Tibial artery (tissue), 4 donors: Measurements from ENCODE around the gene APH1A.
A peak's percentile ranks its signal among the peaks of the same experiment; 100 is the strongest.

Source experiments
- DNase-seq, 2 donors: peaks; one replicate each; pipeline ENCODE4 v3.0.0-alpha.2; 2019
- H3K27ac ChIP-seq, 2 donors: fragments of 200-600 bp; sonication (generic) in 1 of 2; 1 replicate in 1 of 2; 2 replicates in 1 of 2; pipeline ENCODE4 v1.5.1; 2018 to 2019; ENCODE audit warnings: mild to moderate bottlenecking in 1 of 2
- H3K27me3 ChIP-seq, 2 donors: fragments of 200-600 bp; sonication (generic) in 1 of 2; one replicate each; pipeline versions ENCODE4 v1.5.1 to v1.6.0; 2016 to 2019
- H3K36me3 ChIP-seq, 3 donors: fragments of 200-600 bp; sonication (generic) in 2 of 3; one replicate each; pipeline ENCODE4 v1.5.1; 2016 to 2019; ENCODE audit warnings: mild to moderate bottlenecking in 2 of 3
- H3K4me1 ChIP-seq, 4 donors: fragments of 200-600 bp; sonication (generic) in 2 of 4; 1 replicate in 3 of 4; 2 replicates in 1 of 4; pipeline ENCODE4 v1.5.1; 2016 to 2019
- H3K4me3 ChIP-seq, 2 donors: fragments of 200-600 bp; sonication (generic) in 1 of 2; 1 replicate in 1 of 2; 2 replicates in 1 of 2; pipeline ENCODE4 v1.5.1; 2018 to 2019; ENCODE audit warnings: mild to moderate bottlenecking in 2 of 2
- H3K9me3 ChIP-seq, 3 donors: fragments of 200-600 bp; sonication (generic) in 1 of 3; one replicate each; pipeline ENCODE4 v1.5.1; 2016 to 2019
- intact Hi-C: fragments of 100-400 bp; cut with DNase I; formaldehyde crosslinking; loops from one replicate; pipeline ENCODE4 v1.15.0; 2023; ENCODE audit warnings: low total_unique reads
- TF ChIP-seq, protein P1 (sequence below), 2 experiments: fragments of 200-600 bp in 1 of 2; fragments of 450-650 bp in 1 of 2; IDR thresholded peaks; one replicate each; pipeline ENCODE4 v1.5.1; 2017 to 2019; ENCODE audit warnings: antibody characterized with exemption in 2 of 2, mild to moderate bottlenecking in 1 of 2, moderate library complexity in 1 of 2

The APH1A gene

DNA sequence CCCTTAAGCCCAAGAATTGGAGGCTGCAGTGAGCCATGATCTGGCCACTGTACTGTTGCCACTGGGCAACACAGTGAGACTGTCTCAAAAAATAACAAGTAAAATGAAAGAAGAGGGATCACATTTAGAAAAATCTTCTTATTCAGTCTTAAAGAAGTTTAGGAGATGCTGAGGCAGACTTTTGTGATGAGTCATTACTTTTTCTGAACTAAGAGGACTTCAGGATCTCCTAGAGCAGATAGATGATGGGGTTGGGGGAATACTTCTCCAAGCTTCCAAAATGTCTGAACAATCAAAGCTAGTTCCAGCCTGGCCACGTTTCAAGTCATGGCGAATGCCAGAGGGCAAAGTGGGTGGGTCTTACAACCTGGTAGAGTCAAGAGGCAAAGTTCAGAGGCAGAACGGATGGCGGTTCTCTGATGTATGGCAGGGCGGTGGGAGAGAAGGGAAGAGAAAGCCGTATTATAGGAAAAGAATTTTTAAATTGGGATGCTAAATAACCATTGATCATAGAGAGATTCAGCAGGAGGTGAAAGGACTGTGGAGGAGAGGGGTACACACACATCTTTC lies 11.4 kb upstream of the APH1A start:
- Histone ChIP-seq H3K4me3 (no peak overlapping the region), H3K9me3 (no peaks in the 10 kb centered on the region), H3K4me1 (peaks cover 0 to 28% (median 23%) of the 10 kb centered on the region in 4 donors), H3K27me3 (no peaks in the 10 kb centered on the region), H3K27ac (peak overlapping the region; percentile 79 to 89), H3K36me3 (peaks cover 0 to 13% (median 2%) of the 10 kb centered on the region in 3 donors)
- intact Hi-C loops: no loop called here
- DNase-seq: peak in 1 of 2 donors; percentile 62
- TF ChIP-seq, protein P1, sequence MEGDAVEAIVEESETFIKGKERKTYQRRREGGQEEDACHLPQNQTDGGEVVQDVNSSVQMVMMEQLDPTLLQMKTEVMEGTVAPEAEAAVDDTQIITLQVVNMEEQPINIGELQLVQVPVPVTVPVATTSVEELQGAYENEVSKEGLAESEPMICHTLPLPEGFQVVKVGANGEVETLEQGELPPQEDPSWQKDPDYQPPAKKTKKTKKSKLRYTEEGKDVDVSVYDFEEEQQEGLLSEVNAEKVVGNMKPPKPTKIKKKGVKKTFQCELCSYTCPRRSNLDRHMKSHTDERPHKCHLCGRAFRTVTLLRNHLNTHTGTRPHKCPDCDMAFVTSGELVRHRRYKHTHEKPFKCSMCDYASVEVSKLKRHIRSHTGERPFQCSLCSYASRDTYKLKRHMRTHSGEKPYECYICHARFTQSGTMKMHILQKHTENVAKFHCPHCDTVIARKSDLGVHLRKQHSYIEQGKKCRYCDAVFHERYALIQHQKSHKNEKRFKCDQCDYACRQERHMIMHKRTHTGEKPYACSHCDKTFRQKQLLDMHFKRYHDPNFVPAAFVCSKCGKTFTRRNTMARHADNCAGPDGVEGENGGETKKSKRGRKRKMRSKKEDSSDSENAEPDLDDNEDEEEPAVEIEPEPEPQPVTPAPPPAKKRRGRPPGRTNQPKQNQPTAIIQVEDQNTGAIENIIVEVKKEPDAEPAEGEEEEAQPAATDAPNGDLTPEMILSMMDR (IDR thresholded peaks at IDR 0.05): no peak

DNA sequence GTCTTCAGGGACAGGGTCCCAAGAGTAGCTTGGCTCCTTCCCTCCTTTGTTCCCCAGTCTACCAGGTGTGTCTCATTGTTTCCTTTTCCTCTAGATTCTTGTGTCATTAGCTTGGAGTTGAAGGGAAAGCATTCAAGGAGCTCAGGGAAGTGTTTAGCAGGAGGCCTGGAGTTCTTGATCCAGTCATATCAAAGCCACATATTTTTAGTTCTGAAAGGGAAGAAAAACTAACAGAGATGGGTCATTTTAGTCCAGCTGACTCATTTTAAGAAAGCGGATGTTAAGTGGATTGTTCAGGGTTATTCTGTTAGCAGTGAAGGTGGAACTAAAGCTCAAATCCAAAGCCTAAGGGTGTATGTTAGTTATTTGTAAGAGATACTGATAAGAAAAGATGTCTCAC lies 4.5 kb upstream of the APH1A start:
- Histone ChIP-seq H3K9me3 (no peaks in the 10 kb centered on the region), H3K4me3 (peak overlapping the region; percentile 35 to 50), H3K27ac (peak overlapping the region; percentile 70 to 79), H3K27me3 (no peaks in the 10 kb centered on the region), H3K4me1 (peaks cover 0 to 31% (median 16%) of the 10 kb centered on the region in 4 donors), H3K36me3 (no peaks in the 10 kb centered on the region)
- DNase-seq: no peak
- intact Hi-C loops: no loop called here
- TF ChIP-seq, protein P1 (IDR thresholded peaks at IDR 0.05): no peak

DNA sequence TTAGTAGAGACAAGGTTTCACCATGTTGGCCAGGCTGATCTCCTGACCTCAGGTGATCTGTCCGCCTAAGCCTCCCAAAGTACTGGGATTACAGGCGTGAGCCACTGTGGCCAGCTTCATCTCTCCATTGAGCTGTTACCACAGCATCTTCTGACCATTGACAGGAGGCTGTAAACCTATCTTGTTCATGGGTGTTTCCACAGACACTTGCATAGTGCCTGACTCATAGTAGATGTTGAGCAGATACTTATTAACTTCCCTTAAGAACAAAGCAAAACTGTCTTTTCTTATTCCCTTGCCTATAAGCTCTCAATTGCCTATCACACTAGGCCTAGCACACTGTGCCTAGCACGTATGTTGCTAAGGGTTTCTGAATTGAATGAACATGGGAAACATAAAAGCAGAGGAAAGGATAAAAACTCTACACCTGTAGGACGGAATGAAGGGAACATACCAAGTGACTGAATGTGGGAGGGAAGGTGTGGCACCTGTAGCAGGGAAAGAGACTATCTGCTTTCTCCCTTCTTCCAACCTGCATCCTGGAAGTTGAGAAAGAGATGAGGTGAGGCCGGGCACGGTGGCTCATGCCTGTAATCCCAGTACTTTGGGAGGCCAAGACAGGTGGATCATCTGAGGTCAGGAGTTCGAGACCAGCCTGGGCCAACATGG lies 2.6 kb upstream of the APH1A start:
- Histone ChIP-seq H3K4me1 (peaks cover 0 to 45% (median 31%) of the 10 kb centered on the region in 4 donors), H3K36me3 (peaks cover 2 to 9% (median 7%) of the 10 kb centered on the region in 3 donors), H3K27ac (peak overlapping the region; percentile 70 to 79), H3K27me3 (no peaks in the 10 kb centered on the region), H3K9me3 (no peaks in the 10 kb centered on the region), H3K4me3 (no peak overlapping the region)
- TF ChIP-seq, protein P1 (IDR thresholded peaks at IDR 0.05): no peak
- intact Hi-C loops: no loop called here
- peak in 1 of 2 donors; percentile 60 for DNase-seq

DNA sequence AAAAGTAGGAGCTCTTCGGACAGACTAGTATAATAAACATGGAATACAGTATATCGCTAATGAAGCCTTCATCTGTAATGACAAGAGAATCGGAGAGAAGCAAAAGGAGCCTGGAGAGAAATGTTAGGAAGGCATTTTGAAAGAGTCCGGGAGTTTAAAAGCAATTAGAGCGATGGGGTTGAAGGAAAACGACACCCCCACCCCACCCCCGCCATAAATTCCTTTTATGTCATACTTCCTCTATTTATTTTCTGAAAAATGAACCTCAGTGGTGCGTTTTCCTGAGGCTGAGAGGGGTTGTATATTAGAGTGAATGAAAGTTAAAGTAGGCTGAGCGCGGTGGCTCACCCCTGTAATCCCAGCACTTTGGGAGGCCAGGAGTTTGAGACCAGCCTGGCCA lies 635 bp upstream of the APH1A start:
- no peak for DNase-seq
- Histone ChIP-seq H3K27ac (peak overlapping the region; percentile 89 to 97), H3K36me3 (peaks cover 21 to 29% (median 22%) of the 10 kb centered on the region in 3 donors), H3K9me3 (no peaks in the 10 kb centered on the region), H3K4me1 (peaks cover 0 to 45% (median 31%) of the 10 kb centered on the region in 4 donors), H3K4me3 (peak overlapping the region; percentile 78 to 98), H3K27me3 (no peaks in the 10 kb centered on the region)
- intact Hi-C loops: no loop called here
- TF ChIP-seq, protein P1 (IDR thresholded peaks at IDR 0.05): no peak

DNA sequence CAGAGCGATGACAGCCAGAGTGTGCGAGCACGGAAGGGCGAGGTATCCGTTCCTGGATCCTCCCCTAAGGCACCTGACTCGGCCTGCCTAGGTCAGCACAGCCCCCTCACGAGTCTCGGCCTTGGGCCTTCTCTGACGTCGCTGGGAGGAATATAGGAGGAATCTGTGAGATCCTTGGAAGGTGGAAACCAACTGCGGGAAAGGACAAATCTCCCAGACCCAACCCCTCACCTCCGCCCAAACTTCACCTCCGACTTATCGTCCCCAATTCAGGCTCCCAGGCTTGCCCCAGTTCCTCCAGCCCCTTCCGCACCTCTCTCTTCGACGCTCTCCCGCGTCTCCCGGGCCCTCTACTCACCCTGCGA lies 494 bp downstream of the APH1A start:
- H3K27me3 ChIP-seq: no peaks in the 10 kb centered on the region
- peak; percentile 51 to 78 for DNase-seq
- peak overlapping the region; percentile 89 to 97 for H3K27ac ChIP-seq
- intact Hi-C loops: no loop called here
- TF ChIP-seq, protein P1 (IDR thresholded peaks at IDR 0.05): no peak
- no peaks in the 10 kb centered on the region for H3K9me3 ChIP-seq
- H3K36me3 ChIP-seq: peaks cover 21 to 36% (median 26%) of the 10 kb centered on the region in 3 donors
- H3K4me1 ChIP-seq: peaks cover 0 to 37% (median 27%) of the 10 kb centered on the region in 4 donors
- H3K4me3 ChIP-seq: peak overlapping the region; percentile 78 to 98
